SH-SY5Y (cell line): ENCODE measurements around the gene TPPP3.

Experiments
- GATA2 ChIP-seq: IDR thresholded peaks from 2 replicates; pipeline ENCODE4 v1.6.1; 2011; ENCODE audit warnings: mild to moderate bottlenecking, low read depth, low read length
- GATA3 ChIP-seq: IDR thresholded peaks from 2 replicates; pipeline ENCODE4 v1.6.1; 2011; ENCODE audit warnings: low read depth, mild to moderate bottlenecking, low read length, moderate library complexity

GRCh38 chr16:67403976-67404555 is 10.8 kb upstream of the TPPP3 start:
- TF ChIP-seq GATA3: no peak
- TF ChIP-seq GATA2: no peak
